Hindlimb muscle (tissue), 1 donor: ENCODE results near the gene FEZ2. TPM values are rescaled to one million over a fixed set of nuclear protein-coding genes. Genes with fewer than 3 reads are reported as not detected.
A peak's percentile ranks its signal among the peaks of the same experiment; 100 is the strongest.
"Not testable (repeated sequence)": the region's sequence is repeated elsewhere in the genome, so short reads cannot be mapped to it uniquely, and the experiment has no call there.

ENCODE experiments used
- DNase-seq: peaks from one replicate; pipeline ENCODE4 v3.0.0-alpha.2; 2013
- polyA plus RNA-seq: library from polyadenylated mRNA; unstranded; fragments of 120-200 nt; gene quantifications from one replicate; pipeline ENCODE4 v1.2.1, GENCODE V29; 2013; ENCODE audit not compliant: insufficient read length

Gene FEZ2, protein sequence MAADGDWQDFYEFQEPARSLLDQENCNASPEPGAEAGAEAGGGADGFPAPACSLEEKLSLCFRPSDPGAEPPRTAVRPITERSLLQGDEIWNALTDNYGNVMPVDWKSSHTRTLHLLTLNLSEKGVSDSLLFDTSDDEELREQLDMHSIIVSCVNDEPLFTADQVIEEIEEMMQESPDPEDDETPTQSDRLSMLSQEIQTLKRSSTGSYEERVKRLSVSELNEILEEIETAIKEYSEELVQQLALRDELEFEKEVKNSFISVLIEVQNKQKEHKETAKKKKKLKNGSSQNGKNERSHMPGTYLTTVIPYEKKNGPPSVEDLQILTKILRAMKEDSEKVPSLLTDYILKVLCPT
- polyA plus RNA-seq = 65.0 TPM

- DNase-seq = peak; percentile 79
Observed at GRCh38 chr2:36597532-36598377, at the start of gene FEZ2. Gene FEZ2, minus strand, starts transcription at chr2:36598168. Its CDS starts 26 bp downstream, at chr2:36598142.

DNA sequence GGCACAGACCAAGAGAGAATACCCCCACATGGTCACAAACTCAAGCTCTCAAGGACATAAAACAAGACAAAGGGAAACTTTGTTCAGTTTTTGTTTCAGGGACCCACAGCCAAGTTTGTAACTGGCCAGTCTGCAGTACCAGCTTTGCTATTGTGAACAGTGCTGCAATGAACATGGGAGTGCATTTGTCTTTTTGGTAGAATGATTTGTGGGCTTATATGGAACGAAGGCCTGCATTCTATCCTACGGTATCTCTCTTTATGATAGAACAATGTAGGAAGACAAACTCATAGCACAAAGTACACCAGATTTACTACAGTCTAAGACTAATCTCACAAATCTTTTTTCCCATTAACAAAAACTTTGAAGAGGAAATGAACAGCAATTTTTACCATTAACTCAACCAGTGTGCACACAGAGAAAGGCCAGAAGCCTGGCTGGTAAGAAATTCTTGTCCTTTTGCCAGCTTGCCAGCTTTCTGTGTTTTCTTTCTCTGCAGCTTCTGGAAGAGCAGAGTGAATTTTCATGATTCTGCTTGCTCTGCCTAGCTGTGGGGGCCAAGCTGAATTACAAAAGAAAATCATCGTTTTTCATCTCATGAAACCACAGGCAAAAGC, 37.1 kb upstream of the FEZ2 start:
- DNase-seq = no peak

GRCh38 chr2:36633470-36634092, 35.6 kb upstream of the FEZ2 start:
- no peak for DNase-seq

DNA sequence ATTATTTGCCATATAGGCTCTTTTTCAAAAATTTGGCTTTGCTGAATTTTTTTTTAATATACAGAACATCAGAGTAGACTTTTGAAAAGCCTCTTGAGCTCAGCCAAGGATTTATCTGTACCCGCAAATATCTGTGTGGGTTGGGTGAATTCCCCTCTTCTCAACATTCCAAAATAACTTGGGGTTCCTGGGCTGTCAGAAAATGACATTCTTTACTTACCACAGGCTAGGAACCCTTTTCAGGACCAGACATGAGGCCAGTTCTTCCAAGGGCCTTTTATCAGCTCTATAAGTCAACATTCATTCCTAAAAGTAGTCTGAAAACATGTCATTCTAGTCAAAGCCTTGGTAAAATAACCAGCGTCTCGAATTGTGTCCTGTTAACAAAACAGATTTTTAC, 28.8 kb upstream of the FEZ2 start:
- no peak for DNase-seq

GRCh38 chr2:36626071-36626470, 28.1 kb upstream of the FEZ2 start:
- DNase-seq = no peak

- DNase-seq = no peak
Observed at GRCh38 chr2:36625304-36625703, 27.3 kb upstream of the FEZ2 start.

DNA sequence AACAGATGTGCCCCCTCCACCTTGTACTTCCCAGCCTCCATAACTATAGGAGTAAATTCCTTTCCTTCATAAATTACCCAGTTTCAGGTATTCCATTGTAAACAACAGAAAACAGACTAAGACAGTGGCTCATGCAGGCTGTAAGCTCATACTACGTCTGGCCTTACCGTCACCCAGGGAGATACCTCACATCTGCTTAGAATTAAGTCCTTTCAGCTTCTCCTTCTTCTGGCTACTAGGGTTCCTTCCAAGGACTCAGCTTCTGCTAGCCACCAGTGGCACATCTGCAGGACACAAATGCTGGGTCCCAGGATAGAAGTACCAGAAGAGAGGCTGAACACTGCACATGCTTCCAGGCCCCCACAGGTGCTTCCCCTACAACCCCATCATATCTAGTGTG, 22.4 kb upstream of the FEZ2 start:
- no peak for DNase-seq

GRCh38 chr2:36618381-36618780, 20.4 kb upstream of the FEZ2 start:
- DNase-seq = peak; percentile 7

DNA sequence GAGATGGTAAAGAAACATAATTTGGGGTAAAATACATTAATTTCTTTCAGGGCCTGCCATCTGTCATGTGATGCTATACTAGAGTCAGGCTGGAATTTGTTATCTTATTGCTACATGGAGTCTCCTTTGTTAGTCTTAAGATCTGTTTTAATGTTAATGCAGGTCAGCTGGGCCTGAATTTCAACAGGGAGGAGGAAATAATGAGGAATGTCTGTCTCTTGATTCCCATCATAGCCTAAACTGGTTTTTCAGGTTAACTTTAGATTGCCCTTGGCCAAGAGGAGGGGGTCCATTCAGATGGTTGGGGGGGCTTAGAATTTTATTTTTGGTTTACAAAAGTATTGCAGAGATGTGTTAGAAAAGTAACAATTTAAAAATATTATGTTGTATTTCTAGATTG, 19.0 kb upstream of the FEZ2 start:
- DNase-seq = no peak

GRCh38 chr2:36615222-36615621, 17.3 kb upstream of the FEZ2 start:
- DNase-seq = peak; percentile 9

- DNase-seq = no peak
Observed at GRCh38 chr2:36613801-36614200, 15.8 kb upstream of the FEZ2 start.

DNA sequence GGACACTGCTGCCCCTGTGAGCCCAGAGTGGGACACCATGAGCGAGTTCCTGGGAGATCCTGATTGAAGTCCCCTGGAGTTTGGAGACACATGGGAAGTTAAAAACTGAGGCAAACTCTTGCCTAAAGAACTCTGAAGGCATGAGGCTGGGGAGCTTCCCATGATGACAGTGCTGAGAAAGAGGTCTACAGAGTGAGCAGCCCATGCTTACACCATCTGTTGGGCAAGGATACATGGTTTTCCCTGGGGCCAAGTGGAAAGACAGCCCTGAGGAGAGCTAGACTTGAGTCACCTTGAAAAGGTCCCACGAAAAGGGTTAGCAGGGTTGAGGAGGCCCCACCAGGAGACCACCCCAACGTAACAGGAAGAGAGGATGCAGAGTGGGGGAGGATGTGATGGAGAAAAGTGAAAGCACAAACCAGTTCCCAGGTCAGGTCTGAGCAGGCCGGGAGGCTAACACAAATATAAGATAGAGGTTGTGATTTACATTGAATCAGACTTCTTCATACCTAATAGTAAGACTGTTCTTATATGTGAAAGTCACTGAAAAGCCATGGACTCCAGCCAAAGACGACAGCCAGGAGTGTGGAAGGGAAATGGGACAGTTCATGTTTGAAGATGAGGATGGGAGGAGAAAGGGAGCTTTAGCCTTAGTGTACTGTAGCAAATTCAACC, 13.5 kb upstream of the FEZ2 start:
- DNase-seq = no peak

DNA sequence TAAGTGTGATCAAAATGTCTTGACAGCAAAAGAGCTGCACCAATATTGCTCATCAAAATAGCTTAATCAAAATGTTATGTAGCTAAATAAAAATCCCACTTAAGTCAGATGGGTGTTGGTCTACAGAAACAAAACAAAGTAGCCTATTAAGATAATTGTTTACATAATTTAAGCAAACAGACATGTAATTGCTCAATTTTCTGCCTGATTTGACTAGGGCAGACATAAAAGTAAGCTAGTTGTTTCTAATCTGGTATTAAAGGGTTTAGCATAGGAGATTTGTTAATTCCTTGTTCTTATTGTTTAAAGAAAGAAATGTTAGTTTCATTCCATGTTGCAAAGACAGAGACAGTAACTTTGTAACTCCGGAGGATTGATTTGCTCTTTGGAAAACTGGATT, 11.5 kb upstream of the FEZ2 start:
- DNase-seq = no peak

DNA sequence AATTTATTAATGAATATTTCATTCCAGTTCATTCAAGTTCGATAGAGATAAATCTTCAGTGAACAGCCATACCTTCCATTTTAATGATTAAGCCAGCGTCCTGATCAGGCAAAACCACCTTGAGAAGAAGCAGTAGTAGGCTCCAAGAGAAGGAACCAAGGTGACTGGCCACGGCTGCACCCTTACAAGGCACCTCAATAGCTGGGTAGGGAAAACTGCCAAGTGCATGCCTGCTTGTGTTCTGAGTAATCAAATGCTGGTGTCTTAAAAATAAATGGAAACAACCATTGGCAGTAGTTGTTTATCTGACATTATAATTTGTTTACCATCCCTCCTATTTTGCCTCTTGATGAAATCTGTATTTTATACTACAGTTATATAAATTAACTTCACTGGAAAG, 10.0 kb upstream of the FEZ2 start:
- no peak for DNase-seq

DNA sequence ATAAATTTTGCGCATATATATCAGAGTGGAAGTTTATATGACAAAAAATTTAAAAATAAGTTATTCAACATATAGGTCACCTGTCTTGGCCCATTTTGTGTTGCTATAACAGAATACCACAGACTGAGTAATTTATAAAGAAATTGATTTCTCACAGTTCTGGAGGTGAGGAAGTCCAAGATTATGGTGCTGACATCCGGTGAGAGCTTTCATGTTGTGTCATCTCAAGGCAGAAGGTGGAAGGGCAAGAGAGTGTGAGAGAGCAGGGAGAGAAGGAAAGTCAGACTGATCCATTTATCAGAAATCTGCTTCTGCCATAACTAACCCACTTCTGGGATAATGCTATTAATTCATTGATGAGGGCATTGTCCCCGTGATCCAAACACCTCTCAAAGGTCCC, 9.0 kb upstream of the FEZ2 start:
- DNase-seq = no peak

DNA sequence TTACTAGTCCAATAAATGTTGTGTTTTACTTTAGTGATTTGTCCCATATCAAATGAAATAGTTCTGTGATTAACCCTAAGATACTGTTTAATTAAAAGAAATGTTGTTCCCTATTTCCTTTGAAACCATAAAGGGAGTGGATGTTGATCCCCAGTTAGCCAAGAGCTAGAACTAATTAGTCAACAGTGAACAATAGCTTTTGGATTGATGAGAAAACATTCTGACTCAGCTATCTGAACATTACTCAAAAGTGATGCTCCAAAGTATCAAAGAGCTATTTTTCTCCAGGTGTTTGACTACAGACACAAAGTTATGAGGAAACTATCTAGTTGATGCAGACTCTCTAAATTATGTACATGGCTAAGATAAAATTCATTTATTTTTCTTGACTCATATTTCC, 7.3 kb upstream of the FEZ2 start:
- no peak for DNase-seq

GRCh38 chr2:36603629-36604028, 5.7 kb upstream of the FEZ2 start:
- not testable (repeated sequence) for DNase-seq

GRCh38 chr2:36597003-36597531, 901 bp downstream of the FEZ2 start:
- DNase-seq = no peak

DNA sequence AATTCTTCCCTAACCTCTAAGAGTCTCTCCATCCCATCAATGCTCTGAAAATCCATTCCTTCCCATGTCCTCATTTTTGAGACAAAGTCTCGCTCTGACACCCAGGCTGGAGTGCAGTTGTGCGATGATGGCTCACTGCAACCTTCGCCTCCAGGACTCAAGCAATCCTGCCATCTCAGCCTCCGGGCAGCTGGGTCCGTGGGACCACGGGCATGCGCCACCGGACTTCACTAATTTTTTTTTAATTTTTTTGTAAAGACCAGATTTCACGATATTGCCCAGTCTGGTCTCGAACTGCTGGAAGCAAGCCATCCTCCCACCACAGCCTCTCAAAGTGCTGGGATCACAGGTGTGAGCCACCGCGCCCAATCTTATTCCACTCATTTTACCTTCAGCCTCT, 1.6 kb downstream of the FEZ2 start:
- DNase-seq = no peak

- DNase-seq = no peak
Observed at GRCh38 chr2:36594849-36595248, 3.1 kb downstream of the FEZ2 start.

DNA sequence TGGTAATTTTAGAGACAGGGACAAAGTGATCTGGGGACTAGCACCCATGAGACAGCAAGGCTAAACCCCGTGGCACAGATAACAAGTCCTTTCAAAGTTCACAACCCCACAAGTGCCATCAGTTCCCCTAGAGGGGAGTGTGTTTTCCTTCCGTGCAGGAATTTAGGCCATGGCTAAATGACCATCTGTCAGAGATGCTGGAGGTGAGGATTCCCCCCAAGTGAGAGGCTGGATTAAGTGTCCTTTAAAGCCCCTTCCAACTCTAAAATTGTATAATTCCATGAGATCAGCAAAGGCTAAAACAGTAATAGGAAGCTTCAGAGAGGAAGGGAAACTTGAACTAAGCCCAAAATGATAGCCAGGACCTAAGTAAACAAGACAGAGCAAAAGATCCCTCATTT, 8.7 kb downstream of the FEZ2 start:
- DNase-seq = no peak

GRCh38 chr2:36587556-36587955, 10.4 kb downstream of the FEZ2 start:
- no peak for DNase-seq
